ENCODE measurements around the gene GLCE. TPM values are rescaled to one million over a fixed set of nuclear protein-coding genes. Genes with fewer than 3 reads are reported as not detected.

Gene GLCE
- total and polyA plus RNA-seq, 2 donors (not counting 1 experiment from before 2014, with no cell fraction given), result 21.7 to 23.9 TPM

DNA sequence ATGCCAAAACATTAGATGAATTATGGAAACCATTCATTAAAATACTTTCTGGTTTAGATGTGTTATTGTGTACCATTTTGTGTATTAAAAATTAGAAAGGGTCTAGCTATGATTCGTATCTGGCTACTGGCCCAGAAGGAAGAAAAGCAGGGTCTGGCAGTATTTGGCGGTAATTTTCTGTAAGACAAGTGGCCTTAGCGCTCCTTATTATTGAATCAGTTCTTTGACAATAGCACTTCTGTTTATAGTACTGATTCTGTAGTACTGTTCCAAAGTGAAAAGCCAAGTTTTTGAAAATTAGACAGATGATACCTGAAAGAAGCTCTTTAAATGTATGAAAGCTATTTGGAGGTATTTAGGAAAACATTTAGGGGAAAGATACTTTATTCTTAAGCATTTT is 10.2 kb downstream of the GLCE start:
- Histone ChIP-seq H3K4me3 (replicated peaks in 1 of 4; ENCODE audit: control extremely low read depth in 1 of 4, insufficient read depth in 1 of 4, low read depth in 3 of 4, low read length in 4 of 4) (no peak overlapping the region), H3K4me1 (ENCODE audit: control insufficient read depth, extremely low read depth, insufficient read depth, low read length) (no peaks in the 10 kb centered on the region), H3K9ac (ENCODE audit: insufficient read depth, low read length) (no peak overlapping the region), H3K36me3 (ENCODE audit: control insufficient read depth, insufficient read depth, low read length) (no peaks in the 10 kb centered on the region), H3K4me2 (ENCODE audit: extremely low read depth, insufficient read depth, low read length) (no peak overlapping the region), H4K20me1 (ENCODE audit: control insufficient read depth, extremely low read depth, insufficient read depth, low read length) (no peaks in the 10 kb centered on the region), H3K79me2 (ENCODE audit: control insufficient read depth, insufficient read depth, low read length) (no peaks in the 10 kb centered on the region), H2AFZ (ENCODE audit: low read length) (no peak overlapping the region), H3K9me3 (ENCODE audit: control insufficient read depth, insufficient read depth, low read depth, low read length) (no peaks in the 10 kb centered on the region), H3K27ac (ENCODE audit: insufficient read depth, low read length) (no peak overlapping the region), H3K27me3 (ENCODE audit: control insufficient read depth, insufficient read depth, low read length) (no peaks in the 10 kb centered on the region)
- TF ChIP-seq, protein P1, sequence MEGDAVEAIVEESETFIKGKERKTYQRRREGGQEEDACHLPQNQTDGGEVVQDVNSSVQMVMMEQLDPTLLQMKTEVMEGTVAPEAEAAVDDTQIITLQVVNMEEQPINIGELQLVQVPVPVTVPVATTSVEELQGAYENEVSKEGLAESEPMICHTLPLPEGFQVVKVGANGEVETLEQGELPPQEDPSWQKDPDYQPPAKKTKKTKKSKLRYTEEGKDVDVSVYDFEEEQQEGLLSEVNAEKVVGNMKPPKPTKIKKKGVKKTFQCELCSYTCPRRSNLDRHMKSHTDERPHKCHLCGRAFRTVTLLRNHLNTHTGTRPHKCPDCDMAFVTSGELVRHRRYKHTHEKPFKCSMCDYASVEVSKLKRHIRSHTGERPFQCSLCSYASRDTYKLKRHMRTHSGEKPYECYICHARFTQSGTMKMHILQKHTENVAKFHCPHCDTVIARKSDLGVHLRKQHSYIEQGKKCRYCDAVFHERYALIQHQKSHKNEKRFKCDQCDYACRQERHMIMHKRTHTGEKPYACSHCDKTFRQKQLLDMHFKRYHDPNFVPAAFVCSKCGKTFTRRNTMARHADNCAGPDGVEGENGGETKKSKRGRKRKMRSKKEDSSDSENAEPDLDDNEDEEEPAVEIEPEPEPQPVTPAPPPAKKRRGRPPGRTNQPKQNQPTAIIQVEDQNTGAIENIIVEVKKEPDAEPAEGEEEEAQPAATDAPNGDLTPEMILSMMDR (conservative IDR thresholded peaks at IDR 0.05 in 1 of 2, IDR thresholded peaks at IDR 0.05 in 1 of 2; ENCODE audit: low read depth in 1 of 2, low read length in 2 of 2), result no peak
- DNase-seq (ENCODE audit: low read depth in 2 of 2), result no peak

DNA sequence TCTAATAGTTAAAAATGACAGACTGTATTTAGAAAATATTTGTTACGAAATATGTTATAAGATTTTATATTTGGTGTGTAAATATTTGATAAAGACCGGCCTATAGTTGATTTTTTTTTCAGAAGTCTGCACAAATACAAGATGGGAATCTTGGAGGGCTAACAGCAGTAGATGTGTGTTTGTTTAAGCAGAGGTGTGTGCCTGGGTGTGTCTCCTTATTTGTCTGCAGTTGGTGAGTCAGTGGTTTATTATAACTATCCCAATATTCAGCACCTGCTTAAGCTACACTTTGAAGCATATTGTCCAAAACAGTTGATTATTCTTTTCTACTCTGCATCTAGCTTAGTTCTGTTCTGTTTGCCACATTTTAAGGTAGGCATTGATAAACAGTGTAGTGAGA is 12.4 kb downstream of the GLCE start:
- Histone ChIP-seq H3K4me3 (replicated peaks in 1 of 4; ENCODE audit: control extremely low read depth in 1 of 4, insufficient read depth in 1 of 4, low read depth in 3 of 4, low read length in 4 of 4) (no peak overlapping the region), H3K9ac (ENCODE audit: insufficient read depth, low read length) (no peak overlapping the region), H3K9me3 (ENCODE audit: control insufficient read depth, insufficient read depth, low read depth, low read length) (no peaks in the 10 kb centered on the region), H3K4me1 (ENCODE audit: control insufficient read depth, extremely low read depth, insufficient read depth, low read length) (no peaks in the 10 kb centered on the region), H3K27me3 (ENCODE audit: control insufficient read depth, insufficient read depth, low read length) (no peaks in the 10 kb centered on the region), H3K36me3 (ENCODE audit: control insufficient read depth, insufficient read depth, low read length) (no peaks in the 10 kb centered on the region), H3K79me2 (ENCODE audit: control insufficient read depth, insufficient read depth, low read length) (no peaks in the 10 kb centered on the region), H4K20me1 (ENCODE audit: control insufficient read depth, extremely low read depth, insufficient read depth, low read length) (no peaks in the 10 kb centered on the region), H2AFZ (ENCODE audit: low read length) (no peak overlapping the region), H3K4me2 (ENCODE audit: extremely low read depth, insufficient read depth, low read length) (no peak overlapping the region), H3K27ac (ENCODE audit: insufficient read depth, low read length) (no peak overlapping the region)
- DNase-seq (ENCODE audit: low read depth in 2 of 2), result no peak
- TF ChIP-seq, protein P1 (conservative IDR thresholded peaks at IDR 0.05 in 1 of 2, IDR thresholded peaks at IDR 0.05 in 1 of 2; ENCODE audit: low read depth in 1 of 2, low read length in 2 of 2), result no peak
- no peak for TF ChIP-seq EZH2 (IDR thresholded peaks at IDR 0.05; ENCODE audit: low read length, missing control alignments)

DNA sequence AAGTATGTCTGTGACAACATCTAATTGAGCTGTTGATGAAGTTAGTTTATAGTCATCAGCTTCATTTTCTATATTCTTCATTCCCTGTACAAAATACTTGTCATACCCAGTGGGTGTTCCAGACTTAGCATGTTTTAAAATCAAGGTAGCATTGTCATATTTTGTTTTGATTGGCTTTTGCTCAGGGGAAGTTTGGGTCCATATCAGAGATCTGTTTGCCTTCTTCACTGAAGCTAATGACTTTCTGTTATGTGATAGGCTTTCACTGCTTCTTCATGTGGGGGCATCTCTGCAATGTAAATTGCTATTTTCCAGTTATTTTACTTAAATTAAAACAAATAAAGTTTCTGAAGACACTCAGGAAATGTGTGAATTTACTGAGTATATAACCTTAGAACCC is 15.1 kb downstream of the GLCE start:
- Histone ChIP-seq H3K27me3 (ENCODE audit: control insufficient read depth, insufficient read depth, low read length) (no peaks in the 10 kb centered on the region), H3K4me3 (replicated peaks in 1 of 4; ENCODE audit: control extremely low read depth in 1 of 4, insufficient read depth in 1 of 4, low read depth in 3 of 4, low read length in 4 of 4) (no peak overlapping the region), H3K9ac (ENCODE audit: insufficient read depth, low read length) (no peak overlapping the region), H3K4me1 (ENCODE audit: control insufficient read depth, extremely low read depth, insufficient read depth, low read length) (no peaks in the 10 kb centered on the region), H3K9me3 (ENCODE audit: control insufficient read depth, insufficient read depth, low read depth, low read length) (no peaks in the 10 kb centered on the region), H3K27ac (ENCODE audit: insufficient read depth, low read length) (no peak overlapping the region), H3K79me2 (ENCODE audit: control insufficient read depth, insufficient read depth, low read length) (no peaks in the 10 kb centered on the region), H3K36me3 (ENCODE audit: control insufficient read depth, insufficient read depth, low read length) (no peaks in the 10 kb centered on the region), H3K4me2 (ENCODE audit: extremely low read depth, insufficient read depth, low read length) (no peak overlapping the region), H4K20me1 (ENCODE audit: control insufficient read depth, extremely low read depth, insufficient read depth, low read length) (no peaks in the 10 kb centered on the region), H2AFZ (ENCODE audit: low read length) (no peak overlapping the region)
- DNase-seq (ENCODE audit: low read depth in 2 of 2), result no peak
- TF ChIP-seq, protein P1 (conservative IDR thresholded peaks at IDR 0.05 in 1 of 2, IDR thresholded peaks at IDR 0.05 in 1 of 2; ENCODE audit: low read depth in 1 of 2, low read length in 2 of 2), result no peak
- TF ChIP-seq EZH2 (IDR thresholded peaks at IDR 0.05; ENCODE audit: low read length, missing control alignments), result no peak

Measured in fibroblast of lung (primary cell).